Measurements from ENCODE around the gene EIF3J.

The EIF3J gene

DNA sequence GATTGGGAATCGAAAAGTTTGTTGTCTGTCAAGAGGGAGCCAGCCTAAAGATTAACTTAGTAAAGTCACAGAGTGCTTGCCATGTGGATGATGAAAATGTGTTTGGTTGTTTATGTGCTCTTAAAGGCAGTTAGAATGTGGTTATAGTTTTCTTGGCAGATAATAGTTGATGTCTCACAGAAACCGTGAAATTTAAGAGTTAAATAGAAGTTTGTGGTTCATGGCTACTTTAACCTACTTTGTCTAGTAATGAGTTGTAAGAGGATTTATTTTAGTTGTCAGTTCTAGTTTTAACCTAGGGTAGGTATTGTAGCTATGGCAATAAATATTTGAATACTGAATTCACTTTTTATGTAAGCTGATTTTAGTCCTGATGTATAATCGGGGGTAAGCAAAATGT is 36.4 kb upstream of the EIF3J start:
- H2AFZ ChIP-seq (ENCODE audit: low read length) = no peak overlapping the region
- H3F3A ChIP-seq (ENCODE audit: low read depth) = no peaks in the 10 kb centered on the region; the same call in 1 of the 2 replicates
- H3K4me2 ChIP-seq (ENCODE audit: low read depth, low read length, poor library complexity, severe bottlenecking) = no peak overlapping the region
- H3K4me1 ChIP-seq (ENCODE audit: insufficient read depth, low read length, poor library complexity, severe bottlenecking) = no peaks in the 10 kb centered on the region
- H3K79me2 ChIP-seq (ENCODE audit: insufficient read depth, low read length) = 0 out of 2 replicates have a peak, but pooled peaks cover 4% of the 10 kb centered on the region
- H3K27me3 ChIP-seq (ENCODE audit: insufficient read depth, low read length, poor library complexity, severe bottlenecking) = no peaks in the 10 kb centered on the region
- H3K9me3 ChIP-seq (ENCODE audit: insufficient read depth, low read depth, low read length) = no peaks in the 10 kb centered on the region
- no peak overlapping the region for H3K4me3 ChIP-seq (ENCODE audit: low read length, poor library complexity, severe bottlenecking)
- H3K9ac ChIP-seq (ENCODE audit: low read depth, low read length, poor library complexity, severe bottlenecking) = no peak overlapping the region
- no peak for TF ChIP-seq CTCF (conservative IDR thresholded peaks at IDR 0.05; ENCODE audit: low read length)
- no peak for TF ChIP-seq EZH2phosphoT487 (IDR thresholded peaks at IDR 0.05; ENCODE audit: borderline replicate concordance)
- no peaks in the 10 kb centered on the region for H3K9me2 ChIP-seq (replicated peaks; ENCODE audit: low read depth, low read length)
- H4K20me1 ChIP-seq (ENCODE audit: insufficient read depth, low read length, poor library complexity, severe bottlenecking) = peaks cover 25% of the 10 kb centered on the region
- H3K36me3 ChIP-seq (ENCODE audit: insufficient read depth, low read length) = peaks cover 88% of the 10 kb centered on the region

DNA sequence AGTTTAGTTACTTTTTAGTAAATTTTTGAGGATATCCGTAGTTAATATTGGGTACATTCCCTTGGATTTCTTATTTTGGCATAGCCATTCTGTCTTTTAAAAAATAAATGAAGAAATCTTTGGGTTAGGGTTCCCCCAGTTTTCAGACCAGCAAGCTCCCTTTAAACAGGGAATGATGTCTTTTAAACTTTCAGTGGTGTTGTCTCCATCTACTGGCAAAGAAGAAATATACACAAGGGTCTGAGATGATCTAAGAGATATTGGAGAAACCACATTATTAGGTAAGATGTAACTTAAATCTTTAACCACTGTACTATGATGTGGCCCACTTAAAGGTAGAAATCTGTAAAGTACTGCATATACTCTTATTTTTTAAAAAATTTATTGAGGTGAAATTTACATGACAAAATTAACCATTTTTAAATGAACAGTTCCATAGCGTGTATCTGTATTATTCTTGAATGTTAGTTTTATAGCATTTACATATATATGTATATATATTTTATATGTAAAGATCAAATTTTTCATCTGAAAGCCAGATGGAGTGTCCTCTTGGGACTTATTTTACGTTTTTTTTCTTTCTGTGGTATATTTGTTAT is 35.1 kb upstream of the EIF3J start:
- Histone ChIP-seq H2AFZ (ENCODE audit: low read length) (no peak overlapping the region), H3K4me3 (ENCODE audit: low read length, poor library complexity, severe bottlenecking) (no peak overlapping the region), H3K79me2 (ENCODE audit: insufficient read depth, low read length) (0 out of 2 replicates have a peak, but pooled peaks cover 4% of the 10 kb centered on the region), H3K4me1 (ENCODE audit: insufficient read depth, low read length, poor library complexity, severe bottlenecking) (no peaks in the 10 kb centered on the region), H3K9ac (ENCODE audit: low read depth, low read length, poor library complexity, severe bottlenecking) (no peak overlapping the region), H4K20me1 (ENCODE audit: insufficient read depth, low read length, poor library complexity, severe bottlenecking) (peaks cover 25% of the 10 kb centered on the region), H3F3A (ENCODE audit: low read depth) (no peaks in the 10 kb centered on the region; the same call in 1 of the 2 replicates), H3K4me2 (ENCODE audit: low read depth, low read length, poor library complexity, severe bottlenecking) (no peak overlapping the region), H3K9me2 (replicated peaks; ENCODE audit: low read depth, low read length) (no peaks in the 10 kb centered on the region), H3K27me3 (ENCODE audit: insufficient read depth, low read length, poor library complexity, severe bottlenecking) (no peaks in the 10 kb centered on the region), H3K36me3 (ENCODE audit: insufficient read depth, low read length) (peaks cover 79% of the 10 kb centered on the region), H3K9me3 (ENCODE audit: insufficient read depth, low read depth, low read length) (no peaks in the 10 kb centered on the region)
- TF ChIP-seq CTCF (conservative IDR thresholded peaks at IDR 0.05; ENCODE audit: low read length) = peak; percentile 73
- TF ChIP-seq EZH2phosphoT487 (IDR thresholded peaks at IDR 0.05; ENCODE audit: borderline replicate concordance) = no peak

DNA sequence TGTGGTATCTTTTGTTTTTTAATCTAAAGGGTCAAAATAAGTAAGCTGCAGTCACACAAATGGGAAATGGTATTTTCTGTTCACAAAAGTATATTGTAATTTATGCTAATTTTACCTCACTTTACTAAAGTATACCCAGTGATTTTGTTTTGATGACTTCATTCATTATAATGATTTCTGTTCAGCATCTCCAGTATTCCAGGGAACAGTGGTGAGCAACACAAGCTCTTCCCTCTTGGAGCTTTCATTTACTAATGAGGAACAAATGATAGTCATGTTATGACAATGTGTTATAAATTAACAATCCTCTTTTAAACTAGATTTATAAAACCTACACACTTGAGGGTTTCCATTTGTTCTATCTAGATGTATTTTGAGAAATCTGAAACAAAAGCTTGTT is 20.5 kb upstream of the EIF3J start:
- H3K79me2 ChIP-seq (ENCODE audit: insufficient read depth, low read length) = no peaks in the 10 kb centered on the region; the same call in 1 of the 2 replicates
- no peak for TF ChIP-seq CTCF (conservative IDR thresholded peaks at IDR 0.05; ENCODE audit: low read length)
- no peak for TF ChIP-seq EZH2phosphoT487 (IDR thresholded peaks at IDR 0.05; ENCODE audit: borderline replicate concordance)
- H3K36me3 ChIP-seq (ENCODE audit: insufficient read depth, low read length) = peaks cover 66% of the 10 kb centered on the region
- no peaks in the 10 kb centered on the region for H3K9me3 ChIP-seq (ENCODE audit: insufficient read depth, low read depth, low read length)
- H3K4me1 ChIP-seq (ENCODE audit: insufficient read depth, low read length, poor library complexity, severe bottlenecking) = no peaks in the 10 kb centered on the region
- H3K9me2 ChIP-seq (replicated peaks; ENCODE audit: low read depth, low read length) = no peaks in the 10 kb centered on the region
- H3K4me2 ChIP-seq (ENCODE audit: low read depth, low read length, poor library complexity, severe bottlenecking) = no peak overlapping the region
- H3K27me3 ChIP-seq (ENCODE audit: insufficient read depth, low read length, poor library complexity, severe bottlenecking) = no peaks in the 10 kb centered on the region
- H3K4me3 ChIP-seq (ENCODE audit: low read length, poor library complexity, severe bottlenecking) = no peak overlapping the region
- H3K9ac ChIP-seq (ENCODE audit: low read depth, low read length, poor library complexity, severe bottlenecking) = no peak overlapping the region
- H2AFZ ChIP-seq (ENCODE audit: low read length) = no peak overlapping the region
- peaks cover 5% of the 10 kb centered on the region for H4K20me1 ChIP-seq (ENCODE audit: insufficient read depth, low read length, poor library complexity, severe bottlenecking)
- no peaks in the 10 kb centered on the region for H3F3A ChIP-seq (ENCODE audit: low read depth)

All from Loucy (cell line).